Thyroid gland (tissue), 4 donors: ENCODE measurements around the gene PRM3.

Experiments
- CTCF ChIP-seq, 6 experiments: fragments of 200-600 bp in 3 of 6; fragments of 450-650 bp in 3 of 6; sonication (generic) in 3 of 6; IDR thresholded peaks; one replicate each; pipeline ENCODE4 v1.5.1; 2016 to 2019; ENCODE audit warnings: antibody characterized with exemption in 6 of 6, mild to moderate bottlenecking in 2 of 6, inconsistent platforms in 1 of 6, moderate library complexity in 1 of 6
- POLR2A ChIP-seq, 2 donors: fragments of 450-650 bp; IDR thresholded peaks; one replicate each; pipeline ENCODE4 v1.6.1; 2017; ENCODE audit warnings: antibody characterized with exemption in 2 of 2, mild to moderate bottlenecking in 2 of 2, moderate library complexity in 1 of 2

- TF ChIP-seq POLR2A (IDR thresholded peaks at IDR 0.05) (no peak), CTCF (IDR thresholded peaks at IDR 0.05) (no peak)
Measured at GRCh38 chr16:11310997-11311561, 37.6 kb upstream of the PRM3 start.
